K562 (cell line): ENCODE data around the gene HTRA3. TPM values are rescaled to one million over a fixed set of nuclear protein-coding genes. Genes with fewer than 3 reads are reported as not detected.

Source experiments
- ATAC-seq: fragments of 200-7000 bp; cut with Tn5 transposase; 3 replicates; pipeline ENCODE4 v1.9.1; 2020; ENCODE audit warnings: moderate library complexity
- BruUV-seq: library from RNA; stranded (reverse); fragments of 400-500 nt; replicated peaks from 2 replicates; lab custom pipeline; 2021; lab: Mats Ljungman, UMichigan
- CTCF ChIA-PET: fragments of 300-600 bp; formaldehyde crosslinking; extraction: SDS; loops from one replicate; lab custom pipeline; 2021; ENCODE audit warnings: low intra/inter-chr PET ratio; lab: Yijun Ruan, JAX
- POLR2A ChIA-PET: fragments of 300-600, 350-650 bp; sonication (Branson Sonifier 250); formaldehyde crosslinking; extraction: SDS; loops from one replicate; lab custom pipeline; 2021; ENCODE audit warnings: antibody characterized with exemption, inconsistent platforms; lab: Yijun Ruan, JAX
- DNase-seq, 4 experiments: peaks; one replicate each; pipeline versions ENCODE4 v3.0.0 to v3.0.0-alpha.2; 2011 to 2018; ENCODE audit warnings: low spot score in 3 of 4, mixed read lengths in 3 of 4; ENCODE audit errors: extremely low read depth in 1 of 4
- FAIRE-seq: peaks from 2 replicates; lab custom pipeline; 2011; peaks lifted over from hg19 to GRCh38; lab: Jason Lieb, UNC
- H2AFZ ChIP-seq: 2 replicates; pipeline ENCODE4 v1.6.0; 2011; ENCODE audit warnings: low read depth, low read length, control low read depth, inconsistent platforms
- H3K27ac ChIP-seq: fragments of 200-600 bp; 3 replicates; pipeline ENCODE4 v1.8.0; 2011; ENCODE audit warnings: low read depth, mild to moderate bottlenecking, control low read depth, inconsistent platforms, low read length, moderate library complexity, mixed read lengths; ENCODE audit errors: extremely low read depth
- H3K27me3 ChIP-seq, 2 experiments: fragments of 300-600 bp in 1 of 2; 2 replicates in 1 of 2; 3 replicates in 1 of 2; pipeline versions ENCODE4 v1.6.0 to v1.8.0; 2011; ENCODE audit warnings: inconsistent platforms in 2 of 2, low read length in 2 of 2, mild to moderate bottlenecking in 1 of 2, mixed read lengths in 1 of 2, moderate library complexity in 1 of 2; ENCODE audit not compliant: control insufficient read depth in 2 of 2, insufficient read depth in 2 of 2
- H3K36me3 ChIP-seq: fragments of 300-600 bp; 3 replicates; pipeline ENCODE4 v1.8.0; 2011; ENCODE audit warnings: mild to moderate bottlenecking, low read length, inconsistent platforms; ENCODE audit not compliant: control insufficient read depth, insufficient read depth
- H3K4me1 ChIP-seq, 2 experiments: fragments of 200-600 bp in 1 of 2; replicated peaks in 1 of 2; 2 replicates in 1 of 2; 3 replicates in 1 of 2; pipeline versions ENCODE4 v1.5.1 to v1.8.0; 2011; ENCODE audit warnings: inconsistent platforms in 2 of 2, low read length in 2 of 2, mild to moderate bottlenecking in 1 of 2, mixed read lengths in 1 of 2, moderate library complexity in 1 of 2; ENCODE audit not compliant: control insufficient read depth in 2 of 2, insufficient read depth in 2 of 2
- H3K4me2 ChIP-seq: 2 replicates; pipeline ENCODE4 v1.6.1; 2011; ENCODE audit warnings: low read length, control low read depth, inconsistent platforms, mixed read lengths; ENCODE audit not compliant: insufficient read depth
- H3K4me3 ChIP-seq: fragments of 200-600 bp; sonication (generic), shearing (Covaris generic); 2 replicates; pipeline ENCODE4 v1.5.1; 2016; ENCODE audit warnings: control low read depth, inconsistent platforms
- H3K79me2 ChIP-seq: fragments of 200-600 bp; 3 replicates; pipeline ENCODE4 v1.8.0; 2011; ENCODE audit warnings: low read length, inconsistent platforms; ENCODE audit not compliant: control insufficient read depth, insufficient read depth
- H3K9ac ChIP-seq, 2 experiments: 2 replicates each; pipeline versions ENCODE4 v1.6.0 to v1.6.1; 2011; ENCODE audit warnings: low read depth in 2 of 2, low read length in 2 of 2, control low read depth in 1 of 2, inconsistent platforms in 1 of 2, mild to moderate bottlenecking in 1 of 2, mixed read lengths in 1 of 2; ENCODE audit not compliant: insufficient read depth in 1 of 2
- H3K9me1 ChIP-seq: one replicate; pipeline ENCODE4 v1.6.0; 2011; ENCODE audit warnings: inconsistent platforms, mild to moderate bottlenecking, low read length, moderate library complexity; ENCODE audit not compliant: control insufficient read depth, insufficient read depth
- H3K9me3 ChIP-seq: replicated peaks from 2 replicates; pipeline ENCODE4 v1.5.1; 2011; ENCODE audit warnings: low read depth, low read length, inconsistent platforms; ENCODE audit not compliant: control insufficient read depth, insufficient read depth
- H4K20me1 ChIP-seq: replicated peaks from 2 replicates; pipeline ENCODE4 v1.6.1; 2011; ENCODE audit warnings: low read length, inconsistent platforms, mixed read lengths; ENCODE audit not compliant: control insufficient read depth, insufficient read depth
- BRD4 ChIP-seq: fragments of 200-600 bp; sonication (generic); IDR thresholded peaks from 2 replicates; pipeline ENCODE4 v1.6.1; 2017; ENCODE audit warnings: inconsistent platforms
- CBX5 ChIP-seq: IDR thresholded peaks from 2 replicates; pipeline ENCODE4 v1.6.1; 2014; ENCODE audit warnings: low read depth, borderline replicate concordance
- CHCHD3 ChIP-seq: fragments of 250-450 bp; sonication (Bioruptor Pico); IDR thresholded peaks from 2 replicates; pipeline ENCODE4 v2.1.2; 2022; ENCODE audit warnings: mild to moderate bottlenecking
- CSDE1 ChIP-seq, 2 experiments: fragments of 450-650 bp; IDR thresholded peaks; 2 replicates each; pipeline ENCODE4 v1.6.1; 2016; ENCODE audit warnings: mild to moderate bottlenecking in 1 of 2
- HLTF ChIP-seq: fragments of 450-650 bp; IDR thresholded peaks from 2 replicates; pipeline ENCODE4 v1.6.1; 2016
- LCOR ChIP-seq: sonication (generic); formaldehyde crosslinking; IDR thresholded peaks from 2 replicates; pipeline ENCODE4 v1.8.0; 2022; ENCODE audit warnings: mild to moderate bottlenecking, missing genetic modification reagents
- PBX2 ChIP-seq, 2 experiments: IDR thresholded peaks in 1 of 2; conservative IDR thresholded peaks in 1 of 2; 2 replicates each; pipeline ENCODE4 v1.6.1; 2016; ENCODE audit warnings: low read depth in 2 of 2, mild to moderate bottlenecking in 1 of 2, missing compliant biosample characterization in 1 of 2, missing genetic modification characterization in 1 of 2, moderate library complexity in 1 of 2
- SMAD1 ChIP-seq: fragments of 150-350 bp; IDR thresholded peaks from 2 replicates; pipeline ENCODE4 v1.6.1; 2014; ENCODE audit warnings: low read length, low read depth; ENCODE audit not compliant: partially characterized antibody
- TEAD2 ChIP-seq: fragments of 450-650 bp; IDR thresholded peaks from 2 replicates; pipeline ENCODE4 v1.6.1; 2016; ENCODE audit warnings: missing genetic modification characterization, control low read depth, missing compliant biosample characterization
- ZNF146 ChIP-seq: IDR thresholded peaks from one replicate; pipeline ENCODE4 v1.6.1; 2018; ENCODE audit warnings: missing compliant biosample characterization; ENCODE audit not compliant: unreplicated experiment
- ZNF408 ChIP-seq: fragments of 250-450 bp; sonication (Bioruptor Pico); IDR thresholded peaks from 2 replicates; pipeline ENCODE4 v1.4.0; 2020; ENCODE audit warnings: low read depth, mild to moderate bottlenecking, moderate library complexity
- WGBS: fragments of 100-300 bp; shearing (Covaris generic); methylation state at CpG from one replicate; pipeline ENCODE4 v1.1.6; 2016; ENCODE audit warnings: low coverage, mixed read lengths; ENCODE audit not compliant: insufficient coverage; ENCODE audit errors: missing lambda C conversion rate; 5-methylcytosine and 5-hydroxymethylcytosine counted together
- in situ Hi-C: fragments of 300-500 bp; cut with MboI; formaldehyde crosslinking; loops from 4 replicates; pipeline ENCODE4 v1.15.0; 2018; ENCODE audit warnings: inconsistent platforms, mixed read lengths
- intact Hi-C: fragments of 100-400 bp; cut with micrococcal nuclease; formaldehyde crosslinking; loops from 2 replicates; pipeline ENCODE4 v1.14.2; 2022
- polyA plus RNA-seq, 8 experiments: library from polyadenylated mRNA; depleted of rRNA in 4 of 8; stranded (reverse) in 5 of 8; unstranded in 3 of 8; fragments of >200 nt; fragmentation: Nextera tagmentation in 2 of 8; fragmentation: Illumina TruSeq in 1 of 8; extraction: Ambion mirVana in 2 of 8; extraction: Trizol in 1 of 8; gene quantifications; 2 replicates each; pipeline versions ENCODE4 v1.2.1 to v1.2.3, GENCODE V29; 2011 to 2014; ENCODE audit warnings: inconsistent platforms in 1 of 8, missing spikeins in 1 of 8
- total RNA-seq, 7 experiments: library from RNA; depleted of rRNA in 6 of 7; stranded (reverse); fragments of >200 nt in 6 of 7; fragmentation: Illumina TruSeq in 2 of 7; extraction: Trizol in 2 of 7; gene quantifications; 2 replicates each; pipeline versions ENCODE4 v1.2.1 to v1.2.3, GENCODE V29; 2011 to 2021; ENCODE audit warnings: low replicate concordance in 1 of 7
- TF ChIP-seq, protein P1 (sequence below), 2 experiments: IDR thresholded peaks; 2 replicates each; pipeline ENCODE4 v1.6.1; 2012; ENCODE audit warnings: improper control_type of control experiment in 2 of 2, low read depth in 2 of 2, low read length in 2 of 2, borderline replicate concordance in 1 of 2
- TF ChIP-seq, protein P2 (sequence below): sonication (generic); formaldehyde crosslinking; IDR thresholded peaks from 2 replicates; pipeline ENCODE4 v1.8.1; 2022; ENCODE audit warnings: missing genetic modification reagents
- TF ChIP-seq, protein P3 (sequence below): fragments of 250-450 bp; sonication (Bioruptor Pico); IDR thresholded peaks from 2 replicates; pipeline ENCODE4 v1.5.0; 2021

HTRA3 gene
- total and polyA plus RNA-seq, 9 of the 15 experiments (the other 6 are each of a cell fraction or from before 2014, with no cell fraction given), result 0.04 TPM; not detected in 8

GRCh38 chr4:8224975-8225625, 44.5 kb upstream of the HTRA3 start:
- Histone ChIP-seq H3K79me2 (no peaks in the 10 kb centered on the region), H3K9me1 (peaks cover 2% of the 10 kb centered on the region), H4K20me1 (peaks cover 10% of the 10 kb centered on the region), H3K9me3 (no peaks in the 10 kb centered on the region), H3K4me3 (no peak overlapping the region), H2AFZ (no peak overlapping the region), H3K27ac (no peak overlapping the region), H3K4me2 (no peak overlapping the region), H3K36me3 (no peaks in the 10 kb centered on the region), H3K9ac (no peak overlapping the region), H3K4me1 (peaks cover 0 to 19% of the 10 kb centered on the region in 2 experiments; a peak in 3 of 5 replicates), H3K27me3 (peaks cover 0 to 33% of the 10 kb centered on the region in 2 experiments; a peak in 1 of 5 replicates)
- in situ Hi-C loops, result no loop called here
- FAIRE-seq, result no peak
- no TSS peak for BruUV-seq
- no peak for ATAC-seq
- DNase-seq, result no peak
- CTCF ChIA-PET, result no interaction called here
- POLR2A ChIA-PET, result interaction anchor here (0.7 to 2.8 kb wide), 4 partner anchors 8 to 23 kb away, joined by 5 to 8 read pairs (median 6); no protein-coding TSS in a partner anchor
- intact Hi-C loops, result no loop called here
- WGBS, result 11% methylated on average over 9 of the region's 12 CpGs
- TF ChIP-seq CHCHD3 (CRISPR knock-in tag) (no peak), LCOR (CRISPR knock-in tag) (no peak), BRD4 (no peak), PBX2 (CRISPR knock-in tag; IDR thresholded peaks at IDR 0.05; ENCODE audit: low read depth) (no peak), PBX2 (tag; conservative IDR thresholded peaks at IDR 0.05; ENCODE audit: low read depth) (no peak), TEAD2 (no peak), SMAD1 (no peak), ZNF408 (CRISPR knock-in tag) (no peak), CBX5 (no peak), ZNF146 (no peak), CSDE1 (IDR thresholded peaks at IDR 0.05) (no peak), HLTF (no peak)
- TF ChIP-seq, protein P1, sequence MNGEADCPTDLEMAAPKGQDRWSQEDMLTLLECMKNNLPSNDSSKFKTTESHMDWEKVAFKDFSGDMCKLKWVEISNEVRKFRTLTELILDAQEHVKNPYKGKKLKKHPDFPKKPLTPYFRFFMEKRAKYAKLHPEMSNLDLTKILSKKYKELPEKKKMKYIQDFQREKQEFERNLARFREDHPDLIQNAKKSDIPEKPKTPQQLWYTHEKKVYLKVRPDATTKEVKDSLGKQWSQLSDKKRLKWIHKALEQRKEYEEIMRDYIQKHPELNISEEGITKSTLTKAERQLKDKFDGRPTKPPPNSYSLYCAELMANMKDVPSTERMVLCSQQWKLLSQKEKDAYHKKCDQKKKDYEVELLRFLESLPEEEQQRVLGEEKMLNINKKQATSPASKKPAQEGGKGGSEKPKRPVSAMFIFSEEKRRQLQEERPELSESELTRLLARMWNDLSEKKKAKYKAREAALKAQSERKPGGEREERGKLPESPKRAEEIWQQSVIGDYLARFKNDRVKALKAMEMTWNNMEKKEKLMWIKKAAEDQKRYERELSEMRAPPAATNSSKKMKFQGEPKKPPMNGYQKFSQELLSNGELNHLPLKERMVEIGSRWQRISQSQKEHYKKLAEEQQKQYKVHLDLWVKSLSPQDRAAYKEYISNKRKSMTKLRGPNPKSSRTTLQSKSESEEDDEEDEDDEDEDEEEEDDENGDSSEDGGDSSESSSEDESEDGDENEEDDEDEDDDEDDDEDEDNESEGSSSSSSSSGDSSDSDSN (IDR thresholded peaks at IDR 0.05; ENCODE audit: borderline replicate concordance in 1 of 2, low read depth in 2 of 2, low read length in 2 of 2), result no peak
- TF ChIP-seq, protein P2, sequence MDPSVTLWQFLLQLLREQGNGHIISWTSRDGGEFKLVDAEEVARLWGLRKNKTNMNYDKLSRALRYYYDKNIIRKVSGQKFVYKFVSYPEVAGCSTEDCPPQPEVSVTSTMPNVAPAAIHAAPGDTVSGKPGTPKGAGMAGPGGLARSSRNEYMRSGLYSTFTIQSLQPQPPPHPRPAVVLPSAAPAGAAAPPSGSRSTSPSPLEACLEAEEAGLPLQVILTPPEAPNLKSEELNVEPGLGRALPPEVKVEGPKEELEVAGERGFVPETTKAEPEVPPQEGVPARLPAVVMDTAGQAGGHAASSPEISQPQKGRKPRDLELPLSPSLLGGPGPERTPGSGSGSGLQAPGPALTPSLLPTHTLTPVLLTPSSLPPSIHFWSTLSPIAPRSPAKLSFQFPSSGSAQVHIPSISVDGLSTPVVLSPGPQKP, result no peak
- TF ChIP-seq, protein P3, sequence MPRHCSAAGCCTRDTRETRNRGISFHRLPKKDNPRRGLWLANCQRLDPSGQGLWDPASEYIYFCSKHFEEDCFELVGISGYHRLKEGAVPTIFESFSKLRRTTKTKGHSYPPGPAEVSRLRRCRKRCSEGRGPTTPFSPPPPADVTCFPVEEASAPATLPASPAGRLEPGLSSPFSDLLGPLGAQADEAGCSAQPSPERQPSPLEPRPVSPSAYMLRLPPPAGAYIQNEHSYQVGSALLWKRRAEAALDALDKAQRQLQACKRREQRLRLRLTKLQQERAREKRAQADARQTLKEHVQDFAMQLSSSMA (CRISPR knock-in tag), result no peak
